ENCODE data around the gene MTSS2. TPM values are rescaled to one million over a fixed set of nuclear protein-coding genes. Genes with fewer than 3 reads are reported as not detected.
A peak's percentile ranks its signal among the peaks of the same experiment; 100 is the strongest.

MTSS2 gene
- total RNA-seq, 1 donor from 2014 or later, result 38.3 TPM

DNA sequence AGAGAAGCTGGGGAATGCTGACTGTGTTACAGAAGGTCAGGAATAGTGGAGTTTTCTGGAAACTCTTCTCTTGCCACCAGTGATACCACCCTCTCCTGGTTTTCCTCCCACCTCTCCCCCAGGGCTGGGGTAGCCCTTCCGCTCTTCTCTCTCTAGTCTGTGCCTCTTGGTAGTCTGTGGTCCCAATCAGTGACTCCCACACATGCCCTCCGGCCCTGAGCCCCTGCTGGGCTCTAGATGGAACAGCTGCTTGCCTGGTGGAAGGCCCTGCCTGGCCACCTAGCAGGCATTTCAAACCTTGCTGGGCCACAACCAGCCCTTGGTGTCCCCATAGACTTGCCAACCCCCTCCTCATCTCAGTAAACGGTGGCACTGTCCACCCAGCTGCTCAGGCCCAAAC is 15.2 kb upstream of the MTSS2 start:
- DNase-seq (ENCODE audit: low read depth) (no peak), FAIRE-seq (no peak)
- Histone ChIP-seq H3K9ac (ENCODE audit: low read length) (peak overlapping the region; percentile 14), H3K4me1 (ENCODE audit: insufficient read depth, low read length) (peaks cover 44% of the 10 kb centered on the region), H3K9me3 (ENCODE audit: insufficient read depth, low read depth, low read length) (no peaks in the 10 kb centered on the region), H3K27ac (ENCODE audit: low read depth, low read length) (no peak overlapping the region), H3K36me3 (ENCODE audit: insufficient read depth, low read length) (no peaks in the 10 kb centered on the region), H3K4me2 (ENCODE audit: low read length) (no peak overlapping the region), H4K20me1 (ENCODE audit: insufficient read depth, low read length) (no peaks in the 10 kb centered on the region), H3K79me2 (ENCODE audit: insufficient read depth, low read length) (no peaks in the 10 kb centered on the region), H3K27me3 (ENCODE audit: insufficient read depth, low read length) (no peaks in the 10 kb centered on the region), H2AFZ (ENCODE audit: low read depth, low read length) (no peak overlapping the region), H3K4me3 (ENCODE audit: insufficient read depth, low read depth, low read length) (no peak overlapping the region)
- Mint-ChIP-seq H3K27me3 (ENCODE audit: low read depth, unreplicated experiment) (no peaks in the 10 kb centered on the region), H3K36me3 (ENCODE audit: low read depth, unreplicated experiment) (peaks cover 8% of the 10 kb centered on the region), H3K4me1 (ENCODE audit: low read depth, unreplicated experiment) (peaks cover 28% of the 10 kb centered on the region), H3K27ac (ENCODE audit: unreplicated experiment) (no peak overlapping the region), H3K4me3 (ENCODE audit: unreplicated experiment) (peak overlapping the region; percentile 69), H3K9me3 (ENCODE audit: unreplicated experiment) (peaks cover 5% of the 10 kb centered on the region)
- TF ChIP-seq EZH2 (IDR thresholded peaks at IDR 0.05; ENCODE audit: insufficient read depth, low read length), result no peak
- TF ChIP-seq, protein P1, sequence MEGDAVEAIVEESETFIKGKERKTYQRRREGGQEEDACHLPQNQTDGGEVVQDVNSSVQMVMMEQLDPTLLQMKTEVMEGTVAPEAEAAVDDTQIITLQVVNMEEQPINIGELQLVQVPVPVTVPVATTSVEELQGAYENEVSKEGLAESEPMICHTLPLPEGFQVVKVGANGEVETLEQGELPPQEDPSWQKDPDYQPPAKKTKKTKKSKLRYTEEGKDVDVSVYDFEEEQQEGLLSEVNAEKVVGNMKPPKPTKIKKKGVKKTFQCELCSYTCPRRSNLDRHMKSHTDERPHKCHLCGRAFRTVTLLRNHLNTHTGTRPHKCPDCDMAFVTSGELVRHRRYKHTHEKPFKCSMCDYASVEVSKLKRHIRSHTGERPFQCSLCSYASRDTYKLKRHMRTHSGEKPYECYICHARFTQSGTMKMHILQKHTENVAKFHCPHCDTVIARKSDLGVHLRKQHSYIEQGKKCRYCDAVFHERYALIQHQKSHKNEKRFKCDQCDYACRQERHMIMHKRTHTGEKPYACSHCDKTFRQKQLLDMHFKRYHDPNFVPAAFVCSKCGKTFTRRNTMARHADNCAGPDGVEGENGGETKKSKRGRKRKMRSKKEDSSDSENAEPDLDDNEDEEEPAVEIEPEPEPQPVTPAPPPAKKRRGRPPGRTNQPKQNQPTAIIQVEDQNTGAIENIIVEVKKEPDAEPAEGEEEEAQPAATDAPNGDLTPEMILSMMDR (IDR thresholded peaks at IDR 0.05; ENCODE audit: insufficient read depth, low read depth, low read length), result no peak

DNA sequence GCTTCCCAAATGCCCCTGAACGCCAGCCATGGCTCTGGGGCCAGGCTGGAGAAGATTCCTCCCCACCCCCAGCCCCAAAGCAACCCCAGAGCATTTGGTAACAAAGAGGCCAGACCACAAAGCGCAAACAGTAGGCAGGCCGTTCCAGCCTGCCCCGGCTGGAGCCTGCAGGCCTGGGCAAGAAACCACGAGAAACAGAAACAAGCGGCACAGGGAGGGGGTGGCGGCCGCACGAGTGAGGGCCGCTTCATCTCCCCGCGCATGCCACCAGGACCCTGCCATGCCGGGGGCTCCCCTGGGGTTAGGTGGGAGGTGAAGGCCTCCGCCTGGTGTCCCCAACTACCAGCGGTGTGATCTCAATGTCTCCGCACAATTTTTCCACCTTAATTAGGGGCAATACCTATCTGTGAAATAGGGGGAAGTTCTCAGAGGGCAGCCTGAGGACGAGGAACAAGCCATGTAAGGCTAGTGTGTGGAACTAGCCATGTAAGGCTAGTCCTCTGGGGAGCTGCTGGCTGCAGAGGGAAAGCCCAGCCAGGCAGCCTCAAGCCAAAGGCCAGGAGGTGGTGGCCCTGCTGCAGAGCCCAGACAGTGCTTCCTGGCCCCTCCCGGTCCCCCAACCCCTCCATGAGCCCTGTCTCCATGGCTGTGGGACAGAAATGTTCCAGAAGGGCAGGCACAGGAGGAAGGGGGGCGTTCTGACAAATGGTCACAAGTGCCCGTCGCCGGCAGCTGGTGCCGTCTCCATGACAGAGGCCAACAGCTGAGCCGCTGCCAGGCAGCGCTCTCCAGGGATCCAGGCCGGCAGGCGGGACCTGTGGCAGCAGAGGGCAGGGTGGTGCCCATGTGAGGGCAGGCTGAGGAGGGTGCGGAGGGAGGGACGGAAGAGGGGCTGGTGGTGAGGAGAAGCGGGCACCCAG is 14.5 kb upstream of the MTSS2 start:
- H4K20me1 ChIP-seq (ENCODE audit: insufficient read depth, low read length), result no peaks in the 10 kb centered on the region
- H3K27ac ChIP-seq (ENCODE audit: low read depth, low read length), result no peak overlapping the region
- no peak overlapping the region for H2AFZ ChIP-seq (ENCODE audit: low read depth, low read length)
- TF ChIP-seq, protein P1 (IDR thresholded peaks at IDR 0.05; ENCODE audit: insufficient read depth, low read depth, low read length), result no peak
- no peak for TF ChIP-seq EZH2 (IDR thresholded peaks at IDR 0.05; ENCODE audit: insufficient read depth, low read length)
- no peak overlapping the region for H3K27ac Mint-ChIP-seq (ENCODE audit: unreplicated experiment)
- no peaks in the 10 kb centered on the region for H3K79me2 ChIP-seq (ENCODE audit: insufficient read depth, low read length)
- peaks cover 48% of the 10 kb centered on the region for H3K4me1 ChIP-seq (ENCODE audit: insufficient read depth, low read length)
- H3K36me3 Mint-ChIP-seq (ENCODE audit: low read depth, unreplicated experiment), result peaks cover 8% of the 10 kb centered on the region
- H3K9me3 Mint-ChIP-seq (ENCODE audit: unreplicated experiment), result peaks cover 5% of the 10 kb centered on the region
- H3K9me3 ChIP-seq (ENCODE audit: insufficient read depth, low read depth, low read length), result no peaks in the 10 kb centered on the region
- DNase-seq (ENCODE audit: low read depth), result no peak
- no peaks in the 10 kb centered on the region for H3K36me3 ChIP-seq (ENCODE audit: insufficient read depth, low read length)
- no peak overlapping the region for H3K4me3 Mint-ChIP-seq (ENCODE audit: unreplicated experiment)
- peak overlapping the region; percentile 14 for H3K9ac ChIP-seq (ENCODE audit: low read length)
- no peaks in the 10 kb centered on the region for H3K27me3 ChIP-seq (ENCODE audit: insufficient read depth, low read length)
- no peaks in the 10 kb centered on the region for H3K27me3 Mint-ChIP-seq (ENCODE audit: low read depth, unreplicated experiment)
- no peak overlapping the region for H3K4me2 ChIP-seq (ENCODE audit: low read length)
- FAIRE-seq, result no peak
- no peak overlapping the region for H3K4me3 ChIP-seq (ENCODE audit: insufficient read depth, low read depth, low read length)
- peaks cover 28% of the 10 kb centered on the region for H3K4me1 Mint-ChIP-seq (ENCODE audit: low read depth, unreplicated experiment)

DNA sequence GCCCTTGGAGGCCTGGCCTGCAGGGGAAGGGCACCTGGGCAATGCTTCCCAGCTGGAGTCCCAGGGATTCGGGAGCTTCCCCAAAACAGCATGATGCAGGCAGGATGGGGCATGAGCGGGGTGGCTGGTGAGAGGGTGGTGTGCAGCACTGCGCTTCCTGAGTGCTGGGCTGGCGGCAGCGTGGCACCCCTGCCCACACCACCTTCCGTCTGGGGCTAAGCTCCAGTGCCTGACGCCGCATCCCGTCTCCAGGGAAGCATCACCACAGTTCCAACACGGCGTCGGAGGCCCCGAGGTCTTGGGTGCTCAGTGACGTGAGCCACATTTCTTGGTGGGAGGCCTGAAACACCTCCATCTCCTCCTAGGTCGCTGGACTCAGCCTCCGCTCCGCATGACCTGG is 13.8 kb upstream of the MTSS2 start:
- Mint-ChIP-seq H3K36me3 (ENCODE audit: low read depth, unreplicated experiment) (peaks cover 11% of the 10 kb centered on the region), H3K4me1 (ENCODE audit: low read depth, unreplicated experiment) (peaks cover 30% of the 10 kb centered on the region), H3K27me3 (ENCODE audit: low read depth, unreplicated experiment) (no peaks in the 10 kb centered on the region), H3K9me3 (ENCODE audit: unreplicated experiment) (peaks cover 5% of the 10 kb centered on the region), H3K27ac (ENCODE audit: unreplicated experiment) (no peak overlapping the region), H3K4me3 (ENCODE audit: unreplicated experiment) (no peak overlapping the region)
- H3K4me1 ChIP-seq (ENCODE audit: insufficient read depth, low read length), result peaks cover 44% of the 10 kb centered on the region
- no peak overlapping the region for H2AFZ ChIP-seq (ENCODE audit: low read depth, low read length)
- no peaks in the 10 kb centered on the region for H3K9me3 ChIP-seq (ENCODE audit: insufficient read depth, low read depth, low read length)
- no peak overlapping the region for H3K9ac ChIP-seq (ENCODE audit: low read length)
- no peaks in the 10 kb centered on the region for H4K20me1 ChIP-seq (ENCODE audit: insufficient read depth, low read length)
- FAIRE-seq (no peak), DNase-seq (ENCODE audit: low read depth) (no peak)
- no peaks in the 10 kb centered on the region for H3K36me3 ChIP-seq (ENCODE audit: insufficient read depth, low read length)
- H3K27ac ChIP-seq (ENCODE audit: low read depth, low read length), result no peak overlapping the region
- H3K27me3 ChIP-seq (ENCODE audit: insufficient read depth, low read length), result no peaks in the 10 kb centered on the region
- TF ChIP-seq, protein P1 (IDR thresholded peaks at IDR 0.05; ENCODE audit: insufficient read depth, low read depth, low read length), result no peak
- TF ChIP-seq EZH2 (IDR thresholded peaks at IDR 0.05; ENCODE audit: insufficient read depth, low read length), result no peak
- H3K4me3 ChIP-seq (ENCODE audit: insufficient read depth, low read depth, low read length), result no peak overlapping the region
- no peak overlapping the region for H3K4me2 ChIP-seq (ENCODE audit: low read length)
- H3K79me2 ChIP-seq (ENCODE audit: insufficient read depth, low read length), result no peaks in the 10 kb centered on the region
